GM12891 (cell line): ENCODE measurements around the gene FAM83F.

Source experiments
- POLR2A ChIP-seq: IDR thresholded peaks from 2 replicates; pipeline ENCODE4 v1.6.1; 2011; ENCODE audit warnings: low read depth, low read length, control low read depth
- SPI1 ChIP-seq: IDR thresholded peaks from 2 replicates; pipeline ENCODE4 v1.6.1; 2011; ENCODE audit warnings: low read depth, low read length, control low read depth
- TAF1 ChIP-seq: IDR thresholded peaks from 2 replicates; pipeline ENCODE4 v1.6.1; 2011; ENCODE audit warnings: low read depth, low read length, control low read depth

- no peak for TF ChIP-seq POLR2A
- no peak for TF ChIP-seq TAF1
- TF ChIP-seq SPI1: no peak
Observed at GRCh38 chr22:39999144-39999757, 4.5 kb downstream of the FAM83F start.
